Keratinocyte (primary cell): ENCODE data around the gene DPAGT1. TPM values are rescaled to one million over a fixed set of nuclear protein-coding genes. Genes with fewer than 3 reads are reported as not detected.

Experiments used
- DNase-seq: peaks from one replicate; pipeline ENCODE4 v3.0.0-alpha.2; 2011; ENCODE audit warnings: low read depth, missing footprints, low spot score
- FAIRE-seq: peaks from 2 replicates; lab custom pipeline; 2011; peaks lifted over from hg19 to GRCh38; lab: Jason Lieb, UNC
- H2AFZ ChIP-seq: 2 replicates; pipeline ENCODE4 v1.6.0; 2012; ENCODE audit warnings: low read length, control low read depth, inconsistent platforms; ENCODE audit not compliant: control insufficient read depth
- H3K27ac ChIP-seq: 2 replicates; pipeline ENCODE4 v1.5.1; 2011; ENCODE audit warnings: low read length; ENCODE audit not compliant: control insufficient read depth, insufficient read depth
- H3K27me3 ChIP-seq: 3 replicates; pipeline ENCODE4 v1.6.0; 2011; ENCODE audit warnings: low read length; ENCODE audit not compliant: control insufficient read depth, insufficient read depth; ENCODE audit errors: extremely low read depth
- H3K36me3 ChIP-seq, 2 experiments: 2 replicates in 1 of 2; 3 replicates in 1 of 2; pipeline ENCODE4 v1.5.1; 2011; ENCODE audit warnings: low read length in 2 of 2, mild to moderate bottlenecking in 1 of 2; ENCODE audit not compliant: control insufficient read depth in 2 of 2, insufficient read depth in 2 of 2; ENCODE audit errors: extremely low read depth in 1 of 2
- H3K4me1 ChIP-seq: 3 replicates; pipeline ENCODE4 v1.5.1; 2011; ENCODE audit warnings: low read length; ENCODE audit not compliant: control insufficient read depth, insufficient read depth; ENCODE audit errors: extremely low read depth
- H3K4me2 ChIP-seq: 3 replicates; pipeline ENCODE4 v1.6.0; 2011; ENCODE audit warnings: low read depth, low read length; ENCODE audit not compliant: control insufficient read depth, insufficient read depth; ENCODE audit errors: extremely low read depth
- H3K4me3 ChIP-seq, 3 experiments: fragments of 200-600 bp in 1 of 3; sonication (generic) in 1 of 3; 2 replicates in 2 of 3; 3 replicates in 1 of 3; pipeline ENCODE4 v1.5.1; 2011 to 2016; ENCODE audit warnings: low read length in 3 of 3, mild to moderate bottlenecking in 3 of 3, control low read depth in 2 of 3, inconsistent platforms in 1 of 3, low read depth in 1 of 3, mixed read lengths in 1 of 3, mixed run types in 1 of 3, moderate library complexity in 1 of 3; ENCODE audit not compliant: control insufficient read depth in 2 of 3, insufficient read depth in 2 of 3; ENCODE audit errors: extremely low read depth in 1 of 3
- H3K79me2 ChIP-seq: 2 replicates; pipeline ENCODE4 v1.6.0; 2012; ENCODE audit warnings: low read length; ENCODE audit not compliant: control insufficient read depth, insufficient read depth
- H3K9ac ChIP-seq: 3 replicates; pipeline ENCODE4 v1.6.0; 2011; ENCODE audit warnings: low read length; ENCODE audit not compliant: control insufficient read depth, insufficient read depth; ENCODE audit errors: extremely low read depth
- H3K9me1 ChIP-seq: 3 replicates; pipeline ENCODE4 v1.6.0; 2011; ENCODE audit warnings: low read length; ENCODE audit not compliant: control insufficient read depth, insufficient read depth; ENCODE audit errors: extremely low read depth
- H3K9me3 ChIP-seq: 2 replicates; pipeline ENCODE4 v1.5.1; 2012; ENCODE audit warnings: low read depth, low read length; ENCODE audit not compliant: control insufficient read depth
- H4K20me1 ChIP-seq: 3 replicates; pipeline ENCODE4 v1.6.0; 2011; ENCODE audit warnings: low read length; ENCODE audit not compliant: control insufficient read depth, insufficient read depth; ENCODE audit errors: extremely low read depth
- CTCF ChIP-seq, 3 experiments: IDR thresholded peaks in 1 of 3; conservative IDR thresholded peaks in 1 of 3; optimal IDR thresholded peaks in 1 of 3; 2 replicates in 2 of 3; 3 replicates in 1 of 3; pipeline versions ENCODE3 to v1.5.1; 2011; ENCODE audit warnings: low read length in 3 of 3, mild to moderate bottlenecking in 3 of 3, moderate library complexity in 2 of 3, control low read depth in 1 of 3, inconsistent platforms in 1 of 3; ENCODE audit not compliant: insufficient read depth in 2 of 3; ENCODE audit errors: extremely low read depth in 1 of 3
- EZH2 ChIP-seq: IDR thresholded peaks from one replicate; pipeline ENCODE4 v1.6.1; 2012; ENCODE audit warnings: inconsistent platforms, mild to moderate bottlenecking, low read length, moderate library complexity
- dilution Hi-C: fragments of 300-500 bp; cut with MboI; formaldehyde crosslinking; loops from one replicate; pipeline ENCODE4 v1.7.0; 2020; ENCODE audit warnings: low sequenced_read_pairs; ENCODE audit not compliant: extremely low pct_ligation_motif_present
- polyA plus RNA-seq, 5 experiments: library from polyadenylated mRNA; depleted of rRNA in 3 of 5; stranded (reverse) in 3 of 5; stranded (forward) in 1 of 5; unstranded in 1 of 5; fragments of >200 nt; gene quantifications; 1 replicate in 1 of 5; 2 replicates in 3 of 5; 3 replicates in 1 of 5; pipeline versions ENCODE4 v1.2.1 to v1.2.3, GENCODE V29; 2011 to 2012; ENCODE audit warnings: missing spikeins in 2 of 5, low read depth in 1 of 5, low replicate concordance in 1 of 5

DPAGT1 gene
- polyA plus RNA-seq, 1 donor (not counting 4 experiments of a cell fraction or from before 2014, with no cell fraction given): 59.7 TPM

GRCh38 chr11:119147604-119148333 is 46.1 kb upstream of the DPAGT1 start:
- DNase-seq (no peak), FAIRE-seq (no peak)
- Histone ChIP-seq H3K79me2 (no peaks in the 10 kb centered on the region), H3K27me3 (peaks cover 32% of the 10 kb centered on the region), H3K4me3 (no peak overlapping the region), H3K36me3 (no peaks in the 10 kb centered on the region), H3K9me1 (no peaks in the 10 kb centered on the region), H3K9me3 (no peaks in the 10 kb centered on the region), H2AFZ (no peak overlapping the region), H3K4me1 (peaks cover 9% of the 10 kb centered on the region), H3K9ac (no peak overlapping the region), H3K4me2 (no peak overlapping the region), H4K20me1 (no peaks in the 10 kb centered on the region), H3K27ac (no peak overlapping the region)
- TF ChIP-seq CTCF (optimal IDR thresholded peaks at IDR 0.05 in 1 of 3, IDR thresholded peaks at IDR 0.05 in 1 of 3, conservative IDR thresholded peaks at IDR 0.05 in 1 of 3; ENCODE audit: extremely low read depth in 1 of 3, insufficient read depth in 2 of 3, low read length in 3 of 3) (no peak), EZH2 (no peak)
- dilution Hi-C loops: no loop called here

GRCh38 chr11:119145551-119145950 is 43.9 kb upstream of the DPAGT1 start:
- dilution Hi-C loops: no loop called here
- Histone ChIP-seq H3K27ac (no peak overlapping the region), H3K9me1 (no peaks in the 10 kb centered on the region), H2AFZ (no peak overlapping the region), H3K79me2 (no peaks in the 10 kb centered on the region), H3K9ac (no peak overlapping the region), H3K9me3 (no peaks in the 10 kb centered on the region), H3K27me3 (peaks cover 25% of the 10 kb centered on the region), H3K4me3 (no peak overlapping the region), H3K4me2 (no peak overlapping the region), H3K36me3 (no peaks in the 10 kb centered on the region), H4K20me1 (no peaks in the 10 kb centered on the region), H3K4me1 (peaks cover 9% of the 10 kb centered on the region)
- TF ChIP-seq EZH2: no peak
- no peak for TF ChIP-seq CTCF (optimal IDR thresholded peaks at IDR 0.05 in 1 of 3, IDR thresholded peaks at IDR 0.05 in 1 of 3, conservative IDR thresholded peaks at IDR 0.05 in 1 of 3; ENCODE audit: extremely low read depth in 1 of 3, insufficient read depth in 2 of 3, low read length in 3 of 3)
- FAIRE-seq (no peak), DNase-seq (no peak)
